Ishikawa (cell line): Measurements from ENCODE around the gene EGR2.

Source experiments
- CEBPB ChIP-seq: IDR thresholded peaks from 2 replicates; pipeline ENCODE4 v1.6.1; 2012
- CREB1 ChIP-seq: IDR thresholded peaks from 2 replicates; pipeline ENCODE4 v1.6.1; 2012; ENCODE audit warnings: low read depth
- EGR1 ChIP-seq: IDR thresholded peaks from 2 replicates; pipeline ENCODE4 v1.6.1; 2012
- EP300 ChIP-seq: IDR thresholded peaks from 2 replicates; pipeline ENCODE4 v1.6.1; 2012; ENCODE audit warnings: borderline replicate concordance
- FOXM1 ChIP-seq: IDR thresholded peaks from 2 replicates; pipeline ENCODE4 v1.6.1; 2012; ENCODE audit warnings: low read depth, borderline replicate concordance
- MAX ChIP-seq: IDR thresholded peaks from 2 replicates; pipeline ENCODE4 v1.6.1; 2012
- NFIC ChIP-seq: IDR thresholded peaks from 2 replicates; pipeline ENCODE4 v1.6.1; 2012
- RAD21 ChIP-seq: IDR thresholded peaks from 2 replicates; pipeline ENCODE4 v1.6.1; 2012; ENCODE audit warnings: low read depth
- REST ChIP-seq: IDR thresholded peaks from 2 replicates; pipeline ENCODE4 v1.6.1; 2012; ENCODE audit warnings: low read depth, mild to moderate bottlenecking
- TAF1 ChIP-seq: IDR thresholded peaks from 2 replicates; pipeline ENCODE4 v1.6.1; 2012; ENCODE audit warnings: low read depth, mild to moderate bottlenecking
- TCF12 ChIP-seq: IDR thresholded peaks from 2 replicates; pipeline ENCODE4 v1.6.1; 2012; ENCODE audit warnings: low read depth
- TEAD4 ChIP-seq: IDR thresholded peaks from 2 replicates; pipeline ENCODE4 v1.6.1; 2012
- USF1 ChIP-seq: IDR thresholded peaks from 2 replicates; pipeline ENCODE4 v1.6.1; 2012
- YY1 ChIP-seq: IDR thresholded peaks from 2 replicates; pipeline ENCODE4 v1.6.1; 2012; ENCODE audit warnings: low read depth
- ZBTB7A ChIP-seq: IDR thresholded peaks from 2 replicates; pipeline ENCODE4 v1.6.1; 2012; ENCODE audit warnings: low read depth

EGR2 gene

GRCh38 chr10:62856021-62856420 lies 39.9 kb upstream of the EGR2 start:
- no peak for TF ChIP-seq EP300
- TF ChIP-seq REST: no peak
- TF ChIP-seq TEAD4: no peak
- TF ChIP-seq EGR1: no peak
- TF ChIP-seq YY1: no peak
- no peak for TF ChIP-seq CEBPB
- TF ChIP-seq TCF12: no peak
- no peak for TF ChIP-seq USF1
- no peak for TF ChIP-seq MAX
- no peak for TF ChIP-seq TAF1
- no peak for TF ChIP-seq FOXM1
- no peak for TF ChIP-seq ZBTB7A
- TF ChIP-seq RAD21: no peak
- no peak for TF ChIP-seq CREB1
- TF ChIP-seq NFIC: no peak

GRCh38 chr10:62853710-62854109 lies 37.5 kb upstream of the EGR2 start:
- no peak for TF ChIP-seq TCF12
- no peak for TF ChIP-seq TAF1
- no peak for TF ChIP-seq CEBPB
- TF ChIP-seq EGR1: no peak
- no peak for TF ChIP-seq EP300
- no peak for TF ChIP-seq CREB1
- TF ChIP-seq MAX: no peak
- no peak for TF ChIP-seq ZBTB7A
- no peak for TF ChIP-seq NFIC
- no peak for TF ChIP-seq FOXM1
- no peak for TF ChIP-seq YY1
- no peak for TF ChIP-seq USF1
- no peak for TF ChIP-seq TEAD4
- no peak for TF ChIP-seq REST

- no peak for TF ChIP-seq YY1
These were observed 37.0 kb upstream of the EGR2 start for GRCh38 chr10:62852961-62853702.

GRCh38 chr10:62851442-62851841 lies 35.3 kb upstream of the EGR2 start:
- TF ChIP-seq REST (no peak), RAD21 (peak; percentile 26; the same call in 1 of the 2 replicates)

GRCh38 chr10:62850646-62851045 lies 34.5 kb upstream of the EGR2 start:
- TF ChIP-seq USF1: no peak
- TF ChIP-seq EGR1: no peak
- no peak for TF ChIP-seq TAF1
- TF ChIP-seq EP300: no peak
- TF ChIP-seq TEAD4: no peak
- TF ChIP-seq RAD21: no peak
- TF ChIP-seq YY1: no peak
- no peak for TF ChIP-seq MAX
- no peak for TF ChIP-seq NFIC
- no peak for TF ChIP-seq ZBTB7A
- no peak for TF ChIP-seq CEBPB
- TF ChIP-seq FOXM1: no peak
- no peak for TF ChIP-seq TCF12
- TF ChIP-seq REST: no peak
- no peak for TF ChIP-seq CREB1
